Cardiac fibroblast (primary cell): ENCODE data around the gene LRBA.

ENCODE experiments used
- DNase-seq, 2 donors: peaks; one replicate each; pipeline versions ENCODE4 v3.0.0 to v3.0.0-alpha.2; 2010; ENCODE audit warnings: low read depth in 2 of 2
- H3K4me3 ChIP-seq, 2 donors: replicated peaks in 1 of 2; 1 replicate in 1 of 2; 2 replicates in 1 of 2; pipeline ENCODE4 v1.5.1; 2011; ENCODE audit warnings: low read depth in 2 of 2, low read length in 2 of 2, mild to moderate bottlenecking in 2 of 2, moderate library complexity in 1 of 2
- TF ChIP-seq, protein P1 (sequence below): IDR thresholded peaks from one replicate; pipeline ENCODE4 v1.5.1; 2011; ENCODE audit warnings: low read depth, mild to moderate bottlenecking, low read length, inconsistent platforms

The LRBA gene

GRCh38 chr4:150722908-150723362, 292.1 kb downstream of the LRBA start:
- no peak overlapping the region for H3K4me3 ChIP-seq
- peak; percentile 91 to 93 for DNase-seq
- TF ChIP-seq, protein P1, sequence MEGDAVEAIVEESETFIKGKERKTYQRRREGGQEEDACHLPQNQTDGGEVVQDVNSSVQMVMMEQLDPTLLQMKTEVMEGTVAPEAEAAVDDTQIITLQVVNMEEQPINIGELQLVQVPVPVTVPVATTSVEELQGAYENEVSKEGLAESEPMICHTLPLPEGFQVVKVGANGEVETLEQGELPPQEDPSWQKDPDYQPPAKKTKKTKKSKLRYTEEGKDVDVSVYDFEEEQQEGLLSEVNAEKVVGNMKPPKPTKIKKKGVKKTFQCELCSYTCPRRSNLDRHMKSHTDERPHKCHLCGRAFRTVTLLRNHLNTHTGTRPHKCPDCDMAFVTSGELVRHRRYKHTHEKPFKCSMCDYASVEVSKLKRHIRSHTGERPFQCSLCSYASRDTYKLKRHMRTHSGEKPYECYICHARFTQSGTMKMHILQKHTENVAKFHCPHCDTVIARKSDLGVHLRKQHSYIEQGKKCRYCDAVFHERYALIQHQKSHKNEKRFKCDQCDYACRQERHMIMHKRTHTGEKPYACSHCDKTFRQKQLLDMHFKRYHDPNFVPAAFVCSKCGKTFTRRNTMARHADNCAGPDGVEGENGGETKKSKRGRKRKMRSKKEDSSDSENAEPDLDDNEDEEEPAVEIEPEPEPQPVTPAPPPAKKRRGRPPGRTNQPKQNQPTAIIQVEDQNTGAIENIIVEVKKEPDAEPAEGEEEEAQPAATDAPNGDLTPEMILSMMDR: peak; percentile 57

- TF ChIP-seq, protein P1: no peak
- DNase-seq: peak; percentile 10 to 13
- no peak overlapping the region for H3K4me3 ChIP-seq
Observed at GRCh38 chr4:150720973-150721518, 294.0 kb downstream of the LRBA start.

DNA sequence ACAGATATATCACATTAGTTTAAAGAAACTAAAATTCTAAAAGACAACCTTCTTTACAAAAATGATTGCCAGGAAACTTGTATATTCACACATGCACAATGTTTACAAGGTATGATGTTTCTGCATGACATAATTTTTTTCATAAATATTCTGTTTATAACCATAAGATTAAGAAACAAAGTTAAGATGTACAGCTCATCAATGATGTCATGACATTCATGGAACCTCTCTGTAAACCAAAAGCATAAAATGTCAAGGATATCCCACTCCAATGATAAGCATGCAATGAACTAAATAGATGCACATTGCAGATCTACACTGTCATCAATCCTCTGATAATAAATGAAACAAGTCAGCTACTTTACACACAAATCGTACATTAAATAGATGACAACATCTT, 297.1 kb downstream of the LRBA start:
- TF ChIP-seq, protein P1: no peak
- no peak for DNase-seq
- no peak overlapping the region for H3K4me3 ChIP-seq

GRCh38 chr4:150714462-150715438, 300.3 kb downstream of the LRBA start:
- DNase-seq: peak in 1 of 2 donors; percentile 15
- no peak overlapping the region for H3K4me3 ChIP-seq
- TF ChIP-seq, protein P1: no peak

GRCh38 chr4:150713251-150713650, 301.8 kb downstream of the LRBA start:
- TF ChIP-seq, protein P1: no peak
- no peak for DNase-seq
- no peak overlapping the region for H3K4me3 ChIP-seq

DNA sequence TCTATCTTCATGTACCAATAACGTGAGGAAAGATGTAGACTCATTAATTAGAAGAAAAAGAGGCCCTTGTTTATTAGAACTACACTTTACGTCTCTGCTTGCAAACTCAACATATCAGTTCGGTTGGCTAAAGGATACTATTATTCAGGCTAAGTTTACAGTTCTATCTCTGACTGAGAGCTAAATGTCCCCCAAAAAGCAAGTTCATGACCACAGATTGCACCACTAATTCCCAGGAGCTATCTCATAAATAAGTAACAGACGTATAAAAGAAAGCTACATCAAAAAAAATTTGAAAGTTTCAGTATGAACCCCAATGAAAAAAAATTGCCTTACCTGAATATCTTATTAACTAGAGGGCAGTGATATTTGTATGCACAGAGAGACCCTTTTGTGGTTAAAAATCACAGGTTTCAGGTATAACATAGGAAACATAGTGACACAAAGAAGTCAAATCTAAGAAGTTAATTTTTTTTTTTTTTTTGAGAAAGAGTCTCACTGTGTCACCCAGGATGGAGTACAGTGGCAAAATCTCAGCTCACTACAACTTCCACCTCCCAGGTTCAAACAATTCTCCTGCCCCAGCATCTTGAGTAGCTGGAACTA, 304.2 kb downstream of the LRBA start:
- no peak overlapping the region for H3K4me3 ChIP-seq
- no peak for DNase-seq
- TF ChIP-seq, protein P1: no peak
